ENCODE data around the gene GRAMD2B. TPM values are rescaled to one million over a fixed set of nuclear protein-coding genes. Genes with fewer than 3 reads are reported as not detected.
"Not testable (repeated sequence)": the region's sequence is repeated elsewhere in the genome, so short reads cannot be mapped to it uniquely, and the experiment has no call there.

Gene GRAMD2B
- total RNA-seq (2014; rRNA removed; shearing (Covaris generic)) (88.5 and 90.4 TPM in 2 replicates), polyA plus RNA-seq (2016; fragmentation: Nextera tagmentation; extraction: Ambion mirVana) (128 and 129 TPM in 2 replicates)

GRCh38 chr5:126422994-126423788 lies at the start of gene GRAMD2B:
Gene GRAMD2B (plus strand): TSS chr5:126423409. CDS start chr5:126423607, 198 bp downstream.
- Histone ChIP-seq H3K4me3 (peak within 1 kb of the TSS; percentile 83), H3K9ac (peak within 1 kb of the TSS; percentile 88), H3K79me2 (ENCODE audit: insufficient read depth) (peaks cover 47% of the 10 kb centered on the region), H3F3A (ENCODE audit: insufficient read depth) (peaks cover 47% of the 10 kb centered on the region), H3K36me3 (ENCODE audit: low read depth) (peaks cover 19% of the 10 kb centered on the region), H3K9me2 (ENCODE audit: insufficient read depth) (no peaks in the 10 kb centered on the region), H2AFZ (peak within 1 kb of the TSS; percentile 87), H3K27ac (peak within 1 kb of the TSS; percentile 85), H3K9me3 (ENCODE audit: low read depth) (no peaks in the 10 kb centered on the region), H3K4me1 (ENCODE audit: insufficient read depth) (peaks cover 32% of the 10 kb centered on the region), H3K27me3 (replicated peaks; ENCODE audit: insufficient read depth) (no peaks in the 10 kb centered on the region), H3K4me2 (ENCODE audit: unreplicated experiment) (peak within 1 kb of the TSS; percentile 96), H4K20me1 (ENCODE audit: insufficient read depth) (no peaks in the 10 kb centered on the region)
- DNase-seq: peak; percentile 93
- in situ Hi-C loops (cut with MboI): no loop called here
- TF ChIP-seq EZH2phosphoT487 (IDR thresholded peaks at IDR 0.05; ENCODE audit: insufficient read depth, low read depth): no peak
- no peak for TF ChIP-seq EZH2 (IDR thresholded peaks at IDR 0.05; ENCODE audit: insufficient read depth, poor library complexity, severe bottlenecking)
- 1% methylated on average over 44 of the region's 44 CpGs for whole genome bisulfite sequencing, 2 experiments (ENCODE audit: low coverage in 1 of 2, low lambda C conversion rate in 2 of 2, missing lambda C conversion rate in 2 of 2)

DNA sequence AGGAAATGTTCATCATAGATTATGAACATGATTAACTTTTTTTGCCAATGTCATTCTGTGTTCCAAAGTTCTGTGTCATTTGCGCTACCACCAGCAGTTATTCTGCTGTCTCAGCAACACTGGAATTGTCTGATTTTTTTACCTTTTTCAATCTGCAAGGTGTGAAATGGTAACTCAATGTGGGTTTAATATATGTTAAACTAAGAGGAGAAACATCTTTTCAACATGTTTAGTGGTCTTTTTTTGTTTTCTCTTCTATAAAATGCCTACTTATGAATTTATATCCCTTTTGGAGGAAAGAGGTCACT lies 49.1 kb upstream of the GRAMD2B start:
- Histone ChIP-seq H3F3A (ENCODE audit: insufficient read depth) (peaks cover 21% of the 10 kb centered on the region), H3K4me3 (no peak overlapping the region), H4K20me1 (ENCODE audit: insufficient read depth) (no peaks in the 10 kb centered on the region), H3K9me3 (ENCODE audit: low read depth) (no peaks in the 10 kb centered on the region), H3K27ac (peak overlapping the region; percentile 38), H3K9ac (no peak overlapping the region), H3K4me2 (ENCODE audit: unreplicated experiment) (no peak overlapping the region), H2AFZ (peak overlapping the region; percentile 28), H3K9me2 (ENCODE audit: insufficient read depth) (no peaks in the 10 kb centered on the region), H3K4me1 (ENCODE audit: insufficient read depth) (peaks cover 60% of the 10 kb centered on the region), H3K36me3 (ENCODE audit: low read depth) (no peaks in the 10 kb centered on the region), H3K79me2 (ENCODE audit: insufficient read depth) (no peaks in the 10 kb centered on the region), H3K27me3 (replicated peaks; ENCODE audit: insufficient read depth) (no peaks in the 10 kb centered on the region)
- DNase-seq: no peak
- in situ Hi-C loops (cut with MboI): no loop called here
- no peak for TF ChIP-seq EZH2phosphoT487 (IDR thresholded peaks at IDR 0.05; ENCODE audit: insufficient read depth, low read depth)
- TF ChIP-seq EZH2 (IDR thresholded peaks at IDR 0.05; ENCODE audit: insufficient read depth, poor library complexity, severe bottlenecking): no peak
- 95 to 96% methylated on average over 1 of the region's 1 CpG for WGBS, 2 experiments (ENCODE audit: low coverage in 1 of 2, low lambda C conversion rate in 2 of 2, missing lambda C conversion rate in 2 of 2)

DNA sequence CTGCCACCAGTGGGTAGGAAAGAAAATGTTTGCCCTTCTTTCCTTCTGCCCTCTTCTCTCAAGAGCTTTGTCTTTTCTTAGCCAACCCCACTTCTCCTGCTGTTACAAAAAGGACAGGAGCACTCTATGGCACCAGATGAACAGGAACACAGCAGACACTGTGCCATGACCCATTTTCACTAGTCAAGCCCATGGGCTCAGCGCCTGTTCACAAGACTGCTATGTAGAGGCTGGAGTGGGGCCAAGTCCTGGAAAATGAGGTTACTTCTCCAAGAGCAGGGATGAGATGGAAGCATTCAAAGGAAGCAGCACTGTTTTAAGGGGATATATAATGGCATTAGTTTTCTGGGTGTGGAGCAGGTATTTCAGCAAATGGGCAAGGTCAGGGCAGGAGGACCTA lies 46.8 kb upstream of the GRAMD2B start:
- WGBS, 2 experiments (ENCODE audit: low coverage in 1 of 2, low lambda C conversion rate in 2 of 2, missing lambda C conversion rate in 2 of 2): 71 to 93% methylated on average over 1 of the region's 1 CpG
- in situ Hi-C loops (cut with MboI): no loop called here
- H4K20me1 ChIP-seq (ENCODE audit: insufficient read depth): no peaks in the 10 kb centered on the region
- no peak for DNase-seq
- H3K36me3 ChIP-seq (ENCODE audit: low read depth): no peaks in the 10 kb centered on the region
- H2AFZ ChIP-seq: no peak overlapping the region
- no peak overlapping the region for H3K4me2 ChIP-seq (ENCODE audit: unreplicated experiment)
- no peaks in the 10 kb centered on the region for H3K27me3 ChIP-seq (replicated peaks; ENCODE audit: insufficient read depth)
- no peaks in the 10 kb centered on the region for H3K79me2 ChIP-seq (ENCODE audit: insufficient read depth)
- peaks cover 44% of the 10 kb centered on the region for H3K4me1 ChIP-seq (ENCODE audit: insufficient read depth)
- H3K27ac ChIP-seq: no peak overlapping the region
- no peak overlapping the region for H3K4me3 ChIP-seq
- H3K9me2 ChIP-seq (ENCODE audit: insufficient read depth): no peaks in the 10 kb centered on the region
- peaks cover 21% of the 10 kb centered on the region for H3F3A ChIP-seq (ENCODE audit: insufficient read depth)
- no peak overlapping the region for H3K9ac ChIP-seq
- TF ChIP-seq EZH2 (IDR thresholded peaks at IDR 0.05; ENCODE audit: insufficient read depth, poor library complexity, severe bottlenecking): no peak
- no peak for TF ChIP-seq EZH2phosphoT487 (IDR thresholded peaks at IDR 0.05; ENCODE audit: insufficient read depth, low read depth)
- H3K9me3 ChIP-seq (ENCODE audit: low read depth): no peaks in the 10 kb centered on the region

- WGBS, 2 experiments (ENCODE audit: low coverage in 1 of 2, low lambda C conversion rate in 2 of 2, missing lambda C conversion rate in 2 of 2): 43 to 53% methylated on average over 2 of the region's 2 CpGs
- peak overlapping the region; percentile 43 for H3K4me2 ChIP-seq (ENCODE audit: unreplicated experiment)
- H3K27me3 ChIP-seq (replicated peaks; ENCODE audit: insufficient read depth): no peaks in the 10 kb centered on the region
- DNase-seq: peak; percentile 41
- H3K9me2 ChIP-seq (ENCODE audit: insufficient read depth): no peaks in the 10 kb centered on the region
- no peaks in the 10 kb centered on the region for H3K79me2 ChIP-seq (ENCODE audit: insufficient read depth)
- in situ Hi-C loops (cut with MboI): no loop called here
- H2AFZ ChIP-seq: peak overlapping the region; percentile 77
- no peaks in the 10 kb centered on the region for H3K9me3 ChIP-seq (ENCODE audit: low read depth)
- H3K27ac ChIP-seq: peak overlapping the region; percentile 33
- no peak overlapping the region for H3K4me3 ChIP-seq
- H3K9ac ChIP-seq: no peak overlapping the region
- no peaks in the 10 kb centered on the region for H4K20me1 ChIP-seq (ENCODE audit: insufficient read depth)
- peaks cover 21% of the 10 kb centered on the region for H3F3A ChIP-seq (ENCODE audit: insufficient read depth)
- no peak for TF ChIP-seq EZH2phosphoT487 (IDR thresholded peaks at IDR 0.05; ENCODE audit: insufficient read depth, low read depth)
- TF ChIP-seq EZH2 (IDR thresholded peaks at IDR 0.05; ENCODE audit: insufficient read depth, poor library complexity, severe bottlenecking): no peak
- no peaks in the 10 kb centered on the region for H3K36me3 ChIP-seq (ENCODE audit: low read depth)
- H3K4me1 ChIP-seq (ENCODE audit: insufficient read depth): peaks cover 44% of the 10 kb centered on the region
These were observed 45.8 kb upstream of the GRAMD2B start for GRCh38 chr5:126377424-126377823.

DNA sequence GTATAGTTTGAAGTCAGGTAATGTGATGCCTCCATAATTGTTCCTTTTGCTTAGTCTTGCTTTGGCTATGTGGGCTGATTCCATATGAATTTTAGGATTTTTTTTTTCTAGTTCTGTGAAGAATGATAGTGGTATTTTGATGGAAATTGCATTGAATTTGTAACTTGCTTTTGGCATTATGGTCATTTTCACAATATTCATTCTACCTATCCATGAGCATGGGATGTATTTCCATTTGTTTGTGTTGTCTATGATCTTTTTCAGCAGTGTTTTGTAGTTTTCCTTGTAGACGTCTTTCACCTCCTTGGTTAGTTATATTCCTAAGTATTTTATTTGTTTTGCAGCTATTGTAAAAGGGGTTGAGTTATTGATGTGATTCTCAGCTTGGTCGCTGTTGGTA lies 42.9 kb upstream of the GRAMD2B start:
- H4K20me1 ChIP-seq (ENCODE audit: insufficient read depth); H3K27ac ChIP-seq; DNase-seq; H3K4me3 ChIP-seq; H3K9me2 ChIP-seq (ENCODE audit: insufficient read depth); H3K36me3 ChIP-seq (ENCODE audit: low read depth); H3K27me3 ChIP-seq (replicated peaks; ENCODE audit: insufficient read depth); H3K9me3 ChIP-seq (ENCODE audit: low read depth); H3K79me2 ChIP-seq (ENCODE audit: insufficient read depth); H2AFZ ChIP-seq; H3K9ac ChIP-seq; in situ Hi-C loops (cut with MboI); H3K4me2 ChIP-seq (ENCODE audit: unreplicated experiment): not testable (repeated sequence)
- Histone ChIP-seq H3F3A (ENCODE audit: insufficient read depth) (peaks cover 41% of the 10 kb centered on the region), H3K4me1 (ENCODE audit: insufficient read depth) (peaks cover 53% of the 10 kb centered on the region)
- WGBS, 2 experiments (ENCODE audit: low coverage in 1 of 2, low lambda C conversion rate in 2 of 2, missing lambda C conversion rate in 2 of 2): 82% methylated on average over 2 of the region's 2 CpGs

All from GM23248 (cell line).